ENCODE results near the gene HORMAD1. TPM values are rescaled to one million over a fixed set of nuclear protein-coding genes. Genes with fewer than 3 reads are reported as not detected.

Gene HORMAD1
- total and polyA plus RNA-seq, 2 donors (not counting 3 experiments of a cell fraction or from before 2014, with no cell fraction given) = not detected

DNA sequence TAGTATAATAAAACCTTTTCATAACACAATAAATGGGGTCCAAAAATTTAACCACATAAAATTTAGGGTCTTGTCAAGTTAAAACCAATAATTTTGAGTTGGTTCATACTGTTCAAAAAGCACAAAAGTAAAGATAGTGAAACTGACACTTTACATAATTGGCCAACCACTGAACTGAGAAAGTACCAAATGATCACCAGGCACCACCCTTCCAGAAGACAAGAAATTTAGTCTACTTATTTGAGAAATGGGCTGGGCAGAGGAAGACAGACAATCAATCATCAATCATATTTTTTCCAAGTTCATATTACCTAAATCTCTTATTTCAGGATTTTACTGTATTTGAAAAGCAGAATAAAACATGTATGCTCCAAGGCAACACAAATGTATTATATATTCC lies 17.3 kb downstream of the HORMAD1 start:
- no peak overlapping the region for H3K4me2 ChIP-seq (ENCODE audit: insufficient read depth, low read length)
- H3K4me3 ChIP-seq (replicated peaks in 1 of 3; ENCODE audit: insufficient read depth in 1 of 3, low read depth in 1 of 3, low read length in 3 of 3) = no peak overlapping the region
- no peaks in the 10 kb centered on the region for H3K27me3 ChIP-seq (ENCODE audit: control insufficient read depth in 2 of 2, insufficient read depth in 2 of 2, low read length in 2 of 2)
- dilution Hi-C loops (cut with MboI; ENCODE audit: extremely low pct_ligation_motif_present, low sequenced_read_pairs) = no loop called here
- TF ChIP-seq POLR2AphosphoS5 (IDR thresholded peaks at IDR 0.05; ENCODE audit: insufficient read depth, low read depth, low read length) (no peak), FOS (IDR thresholded peaks at IDR 0.05; ENCODE audit: borderline replicate concordance, insufficient read depth, low read length) (no peak), EZH2 (IDR thresholded peaks at IDR 0.05; ENCODE audit: borderline replicate concordance, low read depth, low read length, severe bottlenecking) (no peak), MYC (IDR thresholded peaks at IDR 0.05; ENCODE audit: low read depth, low read length) (no peak), GATA2 (IDR thresholded peaks at IDR 0.05; ENCODE audit: insufficient read depth, insufficient read length, low read depth, low read length) (no peak), JUN (IDR thresholded peaks at IDR 0.05; ENCODE audit: borderline replicate concordance, insufficient read depth, insufficient read length, low read depth) (no peak), POLR2A (IDR thresholded peaks at IDR 0.05; ENCODE audit: low read depth, low read length) (no peak), MAX (IDR thresholded peaks at IDR 0.05; ENCODE audit: insufficient read depth, insufficient read length) (no peak)
- TF ChIP-seq, protein P1, sequence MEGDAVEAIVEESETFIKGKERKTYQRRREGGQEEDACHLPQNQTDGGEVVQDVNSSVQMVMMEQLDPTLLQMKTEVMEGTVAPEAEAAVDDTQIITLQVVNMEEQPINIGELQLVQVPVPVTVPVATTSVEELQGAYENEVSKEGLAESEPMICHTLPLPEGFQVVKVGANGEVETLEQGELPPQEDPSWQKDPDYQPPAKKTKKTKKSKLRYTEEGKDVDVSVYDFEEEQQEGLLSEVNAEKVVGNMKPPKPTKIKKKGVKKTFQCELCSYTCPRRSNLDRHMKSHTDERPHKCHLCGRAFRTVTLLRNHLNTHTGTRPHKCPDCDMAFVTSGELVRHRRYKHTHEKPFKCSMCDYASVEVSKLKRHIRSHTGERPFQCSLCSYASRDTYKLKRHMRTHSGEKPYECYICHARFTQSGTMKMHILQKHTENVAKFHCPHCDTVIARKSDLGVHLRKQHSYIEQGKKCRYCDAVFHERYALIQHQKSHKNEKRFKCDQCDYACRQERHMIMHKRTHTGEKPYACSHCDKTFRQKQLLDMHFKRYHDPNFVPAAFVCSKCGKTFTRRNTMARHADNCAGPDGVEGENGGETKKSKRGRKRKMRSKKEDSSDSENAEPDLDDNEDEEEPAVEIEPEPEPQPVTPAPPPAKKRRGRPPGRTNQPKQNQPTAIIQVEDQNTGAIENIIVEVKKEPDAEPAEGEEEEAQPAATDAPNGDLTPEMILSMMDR (IDR thresholded peaks at IDR 0.05; ENCODE audit: extremely low read depth in 1 of 2, insufficient read depth in 1 of 2, low read depth in 1 of 2, low read length in 2 of 2) = no peak
- intact Hi-C loops (cut with micrococcal nuclease) = no loop called here
- ChIA-PET POLR2A (interaction anchor here (0.5 kb wide), 1 partner anchor 32 kb away, joined by 5 read pairs; no protein-coding TSS in a partner anchor), CTCF (no interaction called here)
- no peaks in the 10 kb centered on the region for H3K9me3 ChIP-seq (replicated peaks; ENCODE audit: control insufficient read depth, insufficient read depth, low read length)
- BruUV-seq (replicated peaks) = no TSS peak
- no peaks in the 10 kb centered on the region for H4K20me1 ChIP-seq (replicated peaks; ENCODE audit: control insufficient read depth, extremely low read depth, insufficient read depth, low read length)
- H3K9me1 ChIP-seq (replicated peaks; ENCODE audit: control insufficient read depth, extremely low read depth, insufficient read depth, low read length) = no peaks in the 10 kb centered on the region
- DNase-seq (ENCODE audit: low read depth, low spot score) (no peak), FAIRE-seq (no peak)
- H3K4me1 ChIP-seq (ENCODE audit: control insufficient read depth, extremely low read depth, insufficient read depth, low read length) = no peaks in the 10 kb centered on the region
- no peaks in the 10 kb centered on the region for H3K36me3 ChIP-seq (ENCODE audit: control insufficient read depth in 2 of 2, extremely low read depth in 1 of 2, insufficient read depth in 2 of 2, low read length in 2 of 2)
- no peak overlapping the region for H3K9ac ChIP-seq (replicated peaks; ENCODE audit: extremely low read depth, insufficient read depth, low read length)
- H3K79me2 ChIP-seq (ENCODE audit: control insufficient read depth, insufficient read depth, low read length) = no peaks in the 10 kb centered on the region
- no peak overlapping the region for H2AFZ ChIP-seq (ENCODE audit: low read depth, low read length)
- no peak overlapping the region for H3K27ac ChIP-seq (ENCODE audit: insufficient read depth, low read depth, low read length)

Data from endothelial cell of umbilical vein (primary cell).